Neural progenitor cell (in vitro differentiated cells): ENCODE data around the gene PPP4R1.

Source experiments
- CTCF ChIP-seq: fragments of 200-600 bp; sonication (generic); IDR thresholded peaks from 2 replicates; pipeline ENCODE4 v1.5.1; 2017; ENCODE audit warnings: antibody characterized with exemption, mild to moderate bottlenecking
- EZH2 ChIP-seq: fragments of 200-600 bp; sonication (generic); IDR thresholded peaks from 2 replicates; pipeline ENCODE4 v1.6.1; 2017; ENCODE audit warnings: antibody characterized with exemption, mild to moderate bottlenecking, moderate library complexity
- EZH2phosphoT487 ChIP-seq: fragments of 200-600 bp; sonication (generic); IDR thresholded peaks from 2 replicates; pipeline ENCODE4 v1.6.1; 2017; ENCODE audit warnings: antibody characterized with exemption

GRCh38 chr18:9531791-9532410, 82.5 kb downstream of the PPP4R1 start:
- no peak for TF ChIP-seq CTCF
- no peak for TF ChIP-seq EZH2
- TF ChIP-seq EZH2phosphoT487 = no peak
